Esophagus muscularis mucosa (tissue), 3 donors: Measurements from ENCODE around the gene MRPL54.

Experiments used
- POLR2AphosphoS5 ChIP-seq, 2 donors: sonication (generic); formaldehyde crosslinking; IDR thresholded peaks; one replicate each; pipeline ENCODE4 v1.6.1; 2017; ENCODE audit warnings: antibody characterized with exemption in 2 of 2
- TF ChIP-seq, protein P1 (sequence below), 3 experiments: fragments of 200-600 bp in 2 of 3; fragments of 450-650 bp in 1 of 3; sonication (generic) in 2 of 3; IDR thresholded peaks; one replicate each; pipeline ENCODE4 v1.5.1; 2017 to 2019; ENCODE audit warnings: antibody characterized with exemption in 3 of 3, mild to moderate bottlenecking in 2 of 3, moderate library complexity in 1 of 3

DNA sequence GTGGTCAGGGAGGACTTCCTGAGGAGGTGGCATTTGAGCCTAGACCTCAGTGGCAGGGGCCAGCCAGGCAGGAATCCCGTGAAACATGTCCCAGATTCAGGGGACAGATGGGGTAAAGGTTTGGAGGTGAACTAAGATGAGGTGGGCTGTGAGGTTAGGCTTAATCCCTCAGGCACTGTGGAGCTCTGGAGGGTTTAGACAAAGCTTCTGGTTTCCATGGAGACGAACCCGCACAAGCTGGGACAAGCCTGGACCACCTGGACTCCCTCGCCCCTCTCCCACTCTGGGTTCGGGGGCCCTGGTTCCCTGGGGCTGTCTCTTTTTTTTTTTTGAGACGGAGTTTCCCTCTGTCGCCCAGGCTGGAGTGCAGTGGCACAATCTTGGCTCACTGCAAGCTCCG lies 38.6 kb upstream of the MRPL54 start:
- TF ChIP-seq, protein P1, sequence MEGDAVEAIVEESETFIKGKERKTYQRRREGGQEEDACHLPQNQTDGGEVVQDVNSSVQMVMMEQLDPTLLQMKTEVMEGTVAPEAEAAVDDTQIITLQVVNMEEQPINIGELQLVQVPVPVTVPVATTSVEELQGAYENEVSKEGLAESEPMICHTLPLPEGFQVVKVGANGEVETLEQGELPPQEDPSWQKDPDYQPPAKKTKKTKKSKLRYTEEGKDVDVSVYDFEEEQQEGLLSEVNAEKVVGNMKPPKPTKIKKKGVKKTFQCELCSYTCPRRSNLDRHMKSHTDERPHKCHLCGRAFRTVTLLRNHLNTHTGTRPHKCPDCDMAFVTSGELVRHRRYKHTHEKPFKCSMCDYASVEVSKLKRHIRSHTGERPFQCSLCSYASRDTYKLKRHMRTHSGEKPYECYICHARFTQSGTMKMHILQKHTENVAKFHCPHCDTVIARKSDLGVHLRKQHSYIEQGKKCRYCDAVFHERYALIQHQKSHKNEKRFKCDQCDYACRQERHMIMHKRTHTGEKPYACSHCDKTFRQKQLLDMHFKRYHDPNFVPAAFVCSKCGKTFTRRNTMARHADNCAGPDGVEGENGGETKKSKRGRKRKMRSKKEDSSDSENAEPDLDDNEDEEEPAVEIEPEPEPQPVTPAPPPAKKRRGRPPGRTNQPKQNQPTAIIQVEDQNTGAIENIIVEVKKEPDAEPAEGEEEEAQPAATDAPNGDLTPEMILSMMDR (IDR thresholded peaks at IDR 0.05), result no peak
- TF ChIP-seq POLR2AphosphoS5 (IDR thresholded peaks at IDR 0.05), result no peak
